B cell (primary cell): ENCODE measurements around the gene LNP1. TPM values are rescaled to one million over a fixed set of nuclear protein-coding genes. Genes with fewer than 3 reads are reported as not detected.

ENCODE experiments used
- ATAC-seq: fragments of 200-7000 bp; cut with Tn5 transposase; one replicate; pipeline ENCODE4 v1.10.0; 2021; ENCODE audit warnings: low read depth, mild to moderate bottlenecking, moderate number of reproducible peaks, moderate library complexity
- CTCF ChIA-PET: fragments of 350-600 bp; sonication (Branson Sonifier 250); formaldehyde crosslinking; loops from one replicate; lab custom pipeline; 2021; ENCODE audit warnings: antibody characterized with exemption, inconsistent platforms; lab: Charles Lee
- POLR2A ChIA-PET: fragments of 350-600 bp; sonication (Branson Sonifier 250); formaldehyde crosslinking; loops from one replicate; lab custom pipeline; 2021; ENCODE audit warnings: antibody characterized with exemption; lab: Charles Lee
- DNase-seq: peaks from one replicate; pipeline ENCODE4 v3.0.0; 2013
- H2AFZ ChIP-seq: 2 replicates; pipeline ENCODE4 v1.6.1; 2012; ENCODE audit warnings: mild to moderate bottlenecking, low read depth, low read length; ENCODE audit not compliant: insufficient read depth, poor library complexity, severe bottlenecking
- H3K27ac ChIP-seq, 2 donors: 1 replicate in 1 of 2; 2 replicates in 1 of 2; pipeline ENCODE4 v1.5.1; 2012 to 2013; ENCODE audit warnings: low read length in 2 of 2, mild to moderate bottlenecking in 2 of 2, moderate library complexity in 1 of 2
- H3K27me3 ChIP-seq, 4 experiments: fragments of 200-600 bp in 1 of 4; sonication (generic) in 1 of 4; replicated peaks in 1 of 4; 1 replicate in 2 of 4; 2 replicates in 2 of 4; pipeline versions ENCODE4 v1.6.1 to v1.7.0; 2013 to 2016; ENCODE audit warnings: low read length in 3 of 4, mild to moderate bottlenecking in 2 of 4, mixed read lengths in 1 of 4, moderate library complexity in 1 of 4; ENCODE audit not compliant: insufficient read depth in 4 of 4, control insufficient read depth in 3 of 4; ENCODE audit errors: control extremely low read depth in 1 of 4
- H3K36me3 ChIP-seq, 2 experiments: replicated peaks in 1 of 2; 1 replicate in 1 of 2; 2 replicates in 1 of 2; pipeline versions ENCODE4 v1.6.1 to v1.7.1; 2013; ENCODE audit warnings: low read length in 1 of 2; ENCODE audit not compliant: insufficient read depth in 2 of 2, control insufficient read depth in 1 of 2; ENCODE audit errors: control extremely low read depth in 1 of 2, extremely low read depth in 1 of 2
- H3K4me1 ChIP-seq, 2 donors: fragments of 200-600 bp in 1 of 2; sonication (generic) in 1 of 2; 1 replicate in 1 of 2; 2 replicates in 1 of 2; pipeline versions ENCODE4 v1.5.1 to v1.6.1; 2013 to 2017; ENCODE audit warnings: low read length in 2 of 2; ENCODE audit not compliant: control insufficient read depth in 2 of 2, insufficient read depth in 2 of 2
- H3K4me2 ChIP-seq: replicated peaks from 2 replicates; pipeline ENCODE3; 2012; ENCODE audit warnings: mild to moderate bottlenecking, low read depth, low read length; ENCODE audit not compliant: poor library complexity, severe bottlenecking
- H3K4me3 ChIP-seq, 5 experiments: fragments of 200-600 bp in 1 of 5; sonication (generic) in 1 of 5; 1 replicate in 3 of 5; 2 replicates in 2 of 5; pipeline versions ENCODE4 v1.5.1 to v1.7.0; 2011 to 2016; ENCODE audit warnings: low read length in 4 of 5, mild to moderate bottlenecking in 4 of 5, low read depth in 2 of 5, control low read depth in 1 of 5, moderate library complexity in 1 of 5; ENCODE audit not compliant: insufficient read depth in 1 of 5; ENCODE audit errors: control extremely low read depth in 1 of 5, extremely low read depth in 1 of 5
- H3K79me2 ChIP-seq: fragments of 200-600 bp; sonication (generic); one replicate; pipeline ENCODE4 v1.6.0; 2016; ENCODE audit warnings: low read length; ENCODE audit not compliant: control insufficient read depth, insufficient read depth
- H3K9ac ChIP-seq: fragments of 200-600 bp; sonication (generic); 2 replicates; pipeline ENCODE4 v1.6.1; 2017; ENCODE audit warnings: mild to moderate bottlenecking, low read length, moderate library complexity
- H3K9me3 ChIP-seq, 3 donors: one replicate each; pipeline versions ENCODE4 v1.6.1 to v1.7.1; 2013; ENCODE audit warnings: low read length in 2 of 3; ENCODE audit not compliant: control insufficient read depth in 2 of 3, insufficient read depth in 1 of 3; ENCODE audit errors: control extremely low read depth in 1 of 3
- H4K20me1 ChIP-seq: 2 replicates; pipeline ENCODE4 v1.6.0; 2012; ENCODE audit warnings: mild to moderate bottlenecking, low read length; ENCODE audit not compliant: insufficient read depth, control insufficient read depth, poor library complexity, severe bottlenecking
- H3K27ac Mint-ChIP-seq: one replicate; pipeline ENCODE4 v1.8.0; 2021; ENCODE audit warnings: mixed read lengths
- H3K27me3 Mint-ChIP-seq: one replicate; pipeline ENCODE4 v1.8.0; 2021; ENCODE audit warnings: mixed read lengths
- H3K4me1 Mint-ChIP-seq: one replicate; pipeline ENCODE4 v1.8.0; 2021; ENCODE audit warnings: mixed read lengths
- H3K4me3 Mint-ChIP-seq: one replicate; pipeline ENCODE4 v1.8.0; 2021; ENCODE audit warnings: mixed read lengths
- H3K9me3 Mint-ChIP-seq: one replicate; pipeline ENCODE4 v1.8.0; 2022; ENCODE audit warnings: mixed read lengths; ENCODE audit not compliant: insufficient read depth
- EZH2 ChIP-seq: IDR thresholded peaks from 2 replicates; pipeline ENCODE4 v1.6.1; 2012; ENCODE audit warnings: borderline replicate concordance, low read depth, mild to moderate bottlenecking, moderate library complexity, low read length; ENCODE audit not compliant: insufficient read depth, poor library complexity, severe bottlenecking
- WGBS: methylation state at CpG from one replicate; pipeline ENCODE4 v1.1.5; 2013; ENCODE audit warnings: missing lambda C conversion rate; ENCODE audit not compliant: insufficient coverage; 5-methylcytosine and 5-hydroxymethylcytosine counted together
- intact Hi-C: fragments of 100-400 bp; cut with micrococcal nuclease; formaldehyde crosslinking; loops from one replicate; pipeline ENCODE4 v1.10.0; 2022
- polyA plus RNA-seq: library from polyadenylated mRNA; depleted of rRNA; stranded (reverse); fragments of >200 nt; gene quantifications from 2 replicates; pipeline ENCODE4 v1.2.3, GENCODE V29; 2012
- total RNA-seq, 2 donors: library from RNA; stranded (reverse); fragments of 120-200 nt in 1 of 2; gene quantifications; 1 replicate in 1 of 2; 2 replicates in 1 of 2; pipeline versions ENCODE4 v1.2.3 to v1.2.4, GENCODE V29; 2013 to 2022
- TF ChIP-seq, protein P1 (sequence below): fragments of 200-600 bp; IDR thresholded peaks from one replicate; pipeline ENCODE4 v1.8.0; 2022; ENCODE audit warnings: antibody characterized with exemption, mild to moderate bottlenecking

Gene LNP1
- total and polyA plus RNA-seq, 2 donors (not counting 1 experiment from before 2014, with no cell fraction given): 0.39 to 1.9 TPM

DNA sequence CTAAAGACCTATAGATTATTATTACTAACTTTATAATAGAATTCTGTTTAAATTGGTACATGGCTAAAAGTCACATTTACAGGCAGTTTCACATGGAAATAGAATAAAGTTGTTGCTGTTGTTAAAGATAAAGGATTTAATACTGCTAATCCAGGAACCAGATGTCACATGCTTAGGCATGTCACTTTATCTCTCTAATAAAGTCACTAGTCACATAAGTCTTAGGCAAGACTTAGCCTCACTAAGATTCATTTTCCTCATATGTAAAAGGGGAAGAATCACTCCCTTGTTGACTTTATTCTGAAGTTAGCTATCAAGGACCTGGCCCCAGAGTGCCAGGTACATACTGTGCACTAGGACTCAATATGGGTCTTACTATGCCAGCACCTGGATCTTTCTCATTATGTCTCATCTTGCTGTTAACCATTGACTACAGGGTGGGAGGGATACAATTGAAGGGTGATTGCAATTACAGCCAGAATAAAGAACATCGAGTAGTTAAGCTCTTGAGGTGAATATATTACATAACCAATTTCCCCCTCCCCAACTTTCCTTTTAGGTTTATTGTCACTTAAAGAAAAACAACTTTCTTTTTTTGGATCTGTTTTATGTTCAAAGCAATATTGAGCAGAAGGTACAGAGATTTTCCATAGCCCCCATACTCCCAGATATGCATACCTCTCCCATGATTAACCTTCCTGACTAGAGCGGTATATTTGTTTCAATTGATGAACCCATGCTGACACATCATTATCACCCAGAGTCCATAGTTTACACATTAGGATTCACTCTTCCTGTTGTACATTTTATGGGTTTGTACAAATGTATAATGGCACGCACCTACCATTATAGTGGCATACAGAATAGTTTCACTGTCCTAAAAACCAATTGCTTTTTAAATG is 36.6 kb downstream of the LNP1 start:
- no peaks in the 10 kb centered on the region for H4K20me1 ChIP-seq
- no peaks in the 10 kb centered on the region for H3K79me2 ChIP-seq
- no peaks in the 10 kb centered on the region for H3K36me3 ChIP-seq
- H3K27me3 Mint-ChIP-seq: no peaks in the 10 kb centered on the region
- no peaks in the 10 kb centered on the region for H3K4me1 Mint-ChIP-seq
- no peak for DNase-seq
- H3K4me2 ChIP-seq: no peak overlapping the region
- WGBS: no CpG with 5 or more reads among the region's 3 CpGs
- H3K9me3 ChIP-seq: peaks cover 0 to 4% (median 0%) of the 10 kb centered on the region in 3 donors
- no peak overlapping the region for H3K4me3 Mint-ChIP-seq
- H3K4me1 ChIP-seq: no peaks in the 10 kb centered on the region
- H3K27ac ChIP-seq: no peak overlapping the region
- no peak overlapping the region for H3K27ac Mint-ChIP-seq
- no peak overlapping the region for H2AFZ ChIP-seq
- intact Hi-C loops: no loop called here
- TF ChIP-seq EZH2: no peak
- TF ChIP-seq, protein P1, sequence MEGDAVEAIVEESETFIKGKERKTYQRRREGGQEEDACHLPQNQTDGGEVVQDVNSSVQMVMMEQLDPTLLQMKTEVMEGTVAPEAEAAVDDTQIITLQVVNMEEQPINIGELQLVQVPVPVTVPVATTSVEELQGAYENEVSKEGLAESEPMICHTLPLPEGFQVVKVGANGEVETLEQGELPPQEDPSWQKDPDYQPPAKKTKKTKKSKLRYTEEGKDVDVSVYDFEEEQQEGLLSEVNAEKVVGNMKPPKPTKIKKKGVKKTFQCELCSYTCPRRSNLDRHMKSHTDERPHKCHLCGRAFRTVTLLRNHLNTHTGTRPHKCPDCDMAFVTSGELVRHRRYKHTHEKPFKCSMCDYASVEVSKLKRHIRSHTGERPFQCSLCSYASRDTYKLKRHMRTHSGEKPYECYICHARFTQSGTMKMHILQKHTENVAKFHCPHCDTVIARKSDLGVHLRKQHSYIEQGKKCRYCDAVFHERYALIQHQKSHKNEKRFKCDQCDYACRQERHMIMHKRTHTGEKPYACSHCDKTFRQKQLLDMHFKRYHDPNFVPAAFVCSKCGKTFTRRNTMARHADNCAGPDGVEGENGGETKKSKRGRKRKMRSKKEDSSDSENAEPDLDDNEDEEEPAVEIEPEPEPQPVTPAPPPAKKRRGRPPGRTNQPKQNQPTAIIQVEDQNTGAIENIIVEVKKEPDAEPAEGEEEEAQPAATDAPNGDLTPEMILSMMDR: no peak
- ChIA-PET POLR2A (no interaction called here), CTCF (no interaction called here)
- H3K9me3 Mint-ChIP-seq: no peaks in the 10 kb centered on the region
- no peaks in the 10 kb centered on the region for H3K27me3 ChIP-seq
- no peak overlapping the region for H3K9ac ChIP-seq
- ATAC-seq: no peak
- no peak overlapping the region for H3K4me3 ChIP-seq

- no peak overlapping the region for H2AFZ ChIP-seq
- ChIA-PET POLR2A (no interaction called here), CTCF (no interaction called here)
- no peak overlapping the region for H3K4me3 ChIP-seq
- intact Hi-C loops: no loop called here
- peaks cover 0 to 4% (median 0%) of the 10 kb centered on the region in 3 donors for H3K9me3 ChIP-seq
- H3K27ac ChIP-seq: no peak overlapping the region
- H3K9me3 Mint-ChIP-seq: no peaks in the 10 kb centered on the region
- H3K4me1 Mint-ChIP-seq: no peaks in the 10 kb centered on the region
- H3K4me2 ChIP-seq: no peak overlapping the region
- WGBS: no CpG with 5 or more reads among the region's 2 CpGs
- TF ChIP-seq, protein P1: no peak
- DNase-seq: no peak
- H3K27me3 ChIP-seq: no peaks in the 10 kb centered on the region
- no peak overlapping the region for H3K27ac Mint-ChIP-seq
- no peak overlapping the region for H3K4me3 Mint-ChIP-seq
- H3K27me3 Mint-ChIP-seq: no peaks in the 10 kb centered on the region
- ATAC-seq: no peak
- H3K9ac ChIP-seq: no peak overlapping the region
- H3K79me2 ChIP-seq: no peaks in the 10 kb centered on the region
- H3K4me1 ChIP-seq: no peaks in the 10 kb centered on the region
- no peaks in the 10 kb centered on the region for H4K20me1 ChIP-seq
- H3K36me3 ChIP-seq: no peaks in the 10 kb centered on the region
These were observed 37.3 kb downstream of the LNP1 start for GRCh38 chr3:100438623-100438974.
